ENCODE results near the gene BACE1-AS.
A peak's percentile ranks its signal among the peaks of the same experiment; 100 is the strongest.
"Not testable (repeated sequence)": the region's sequence is repeated elsewhere in the genome, so short reads cannot be mapped to it uniquely, and the experiment has no call there.

The BACE1-AS gene

GRCh38 chr11:117318738-117319137, 27.6 kb downstream of the BACE1-AS start:
- Histone ChIP-seq H3K36me3 (replicated peaks) (no peaks in the 10 kb centered on the region), H3K27ac (no peak overlapping the region), H3K27me3 (replicated peaks) (no peaks in the 10 kb centered on the region), H3K4me3 (ENCODE audit: low read depth, low read length) (no peak overlapping the region)
- in situ Hi-C loops (cut with HindIII; ENCODE audit: low pct_ligation_motif_present, low sequenced_read_pairs): no loop called here
- DNase-seq: no peak
- TF ChIP-seq CTCF (IDR thresholded peaks at IDR 0.05; ENCODE audit: low read depth, low read length, missing control alignments): no peak

- Histone ChIP-seq H3K4me3 (ENCODE audit: low read depth, low read length) (no peak overlapping the region), H3K36me3 (replicated peaks) (no peaks in the 10 kb centered on the region), H3K27ac (no peak overlapping the region), H3K27me3 (replicated peaks) (no peaks in the 10 kb centered on the region)
- DNase-seq: peak; percentile 56
- TF ChIP-seq CTCF (IDR thresholded peaks at IDR 0.05; ENCODE audit: low read depth, low read length, missing control alignments): no peak
- in situ Hi-C loops (cut with HindIII; ENCODE audit: low pct_ligation_motif_present, low sequenced_read_pairs): no loop called here
These were observed 28.2 kb downstream of the BACE1-AS start for GRCh38 chr11:117319214-117319840.

- peak overlapping the region; percentile 79 for H3K27ac ChIP-seq
- peak overlapping the region; percentile 85 for H3K4me3 ChIP-seq (ENCODE audit: low read depth, low read length)
- H3K27me3 ChIP-seq (replicated peaks); DNase-seq; in situ Hi-C loops (cut with HindIII; ENCODE audit: low pct_ligation_motif_present, low sequenced_read_pairs); H3K36me3 ChIP-seq (replicated peaks): not testable (repeated sequence)
These were observed 36.1 kb downstream of the BACE1-AS start for GRCh38 chr11:117327255-117327566.

GRCh38 chr11:117327567-117328374, 36.6 kb downstream of the BACE1-AS start, which contains the start of gene CEP164:
TSS of gene CEP164 (plus strand) at chr11:117327854. CDS start at chr11:117338587, 10,733 bp downstream.
- Histone ChIP-seq H3K4me3 (ENCODE audit: low read depth, low read length) (peak within 1 kb of the TSS; percentile 85), H3K27ac (peak within 1 kb of the TSS; percentile 79), H3K36me3 (replicated peaks) (no peaks in the 10 kb centered on the region), H3K27me3 (replicated peaks) (no peaks in the 10 kb centered on the region)
- peak; percentile 98 for DNase-seq
- in situ Hi-C loops (cut with HindIII; ENCODE audit: low pct_ligation_motif_present, low sequenced_read_pairs): no loop called here
- no peak for TF ChIP-seq CTCF (IDR thresholded peaks at IDR 0.05; ENCODE audit: low read depth, low read length, missing control alignments)

- peak; percentile 36 for DNase-seq
- no peaks in the 10 kb centered on the region for H3K27me3 ChIP-seq (replicated peaks)
- H3K4me3 ChIP-seq (ENCODE audit: low read depth, low read length): peak overlapping the region; percentile 85
- H3K27ac ChIP-seq: peak overlapping the region; percentile 79
- in situ Hi-C loops (cut with HindIII; ENCODE audit: low pct_ligation_motif_present, low sequenced_read_pairs): no loop called here
- no peak for TF ChIP-seq CTCF (IDR thresholded peaks at IDR 0.05; ENCODE audit: low read depth, low read length, missing control alignments)
- no peaks in the 10 kb centered on the region for H3K36me3 ChIP-seq (replicated peaks)
These were observed 37.3 kb downstream of the BACE1-AS start for GRCh38 chr11:117328375-117329010.

- Histone ChIP-seq H3K4me3 (ENCODE audit: low read depth, low read length) (no peak overlapping the region), H3K36me3 (replicated peaks) (no peaks in the 10 kb centered on the region), H3K27me3 (replicated peaks) (no peaks in the 10 kb centered on the region), H3K27ac (no peak overlapping the region)
- TF ChIP-seq CTCF (IDR thresholded peaks at IDR 0.05; ENCODE audit: low read depth, low read length, missing control alignments): no peak
- in situ Hi-C loops (cut with HindIII; ENCODE audit: low pct_ligation_motif_present, low sequenced_read_pairs): no loop called here
- no peak for DNase-seq
These were observed 41.7 kb downstream of the BACE1-AS start for GRCh38 chr11:117332843-117333242.

Data from brain microvascular endothelial cell (primary cell).